ENCODE results near the gene DDX54. TPM values are rescaled to one million over a fixed set of nuclear protein-coding genes. Genes with fewer than 3 reads are reported as not detected.

The DDX54 gene
- total and polyA plus RNA-seq, 4 donors, result 17.9 to 75.3 (median 51.9) TPM

DNA sequence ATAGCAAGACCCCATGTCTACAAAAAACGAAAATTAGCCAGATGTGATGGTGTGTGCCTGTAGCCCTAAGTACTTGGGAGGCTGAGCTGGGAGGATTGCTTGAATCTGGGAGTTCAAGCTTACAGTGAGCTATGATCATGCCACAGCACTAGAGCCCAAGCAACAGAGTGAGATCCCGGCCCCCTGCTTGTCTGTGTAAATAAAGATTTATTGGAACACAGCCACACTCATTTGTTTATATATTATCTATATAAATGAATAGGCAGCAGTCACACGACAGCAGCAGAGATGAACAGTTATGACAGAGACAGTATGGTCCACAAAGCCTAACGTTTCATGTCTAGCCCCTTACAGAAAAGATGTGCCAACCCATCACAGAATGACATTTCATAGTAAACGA lies 14.8 kb downstream of the DDX54 start:
- TF ChIP-seq CTCF (IDR thresholded peaks at IDR 0.05; ENCODE audit: control extremely low read depth, extremely low read depth), result no peak
- WGBS, 2 donors, result 92 to 94% methylated on average over 5 of the region's 5 CpGs

GRCh38 chr12:113169697-113170096 lies 15.6 kb downstream of the DDX54 start:
- ATAC-seq (ENCODE audit: insufficient read depth, low FRiP score) (no peak), DNase-seq (no peak)
- Histone ChIP-seq H3K9ac (ENCODE audit: insufficient read depth in 1 of 2, low read length in 2 of 2) (no peak overlapping the region), H3K4me3 (no peak overlapping the region), H3K9me3 (ENCODE audit: control insufficient read depth in 4 of 4, insufficient read depth in 3 of 4, low read length in 3 of 4) (peaks cover 0 to 9% (median 0%) of the 10 kb centered on the region in 4 donors), H3K36me3 (ENCODE audit: control insufficient read depth in 4 of 4, insufficient read depth in 4 of 4, low read length in 4 of 4) (peaks cover 40 to 72% (median 45%) of the 10 kb centered on the region in 4 donors), H3K27me3 (ENCODE audit: control insufficient read depth in 3 of 3, insufficient read depth in 3 of 3, low read length in 2 of 3) (no peaks in the 10 kb centered on the region), H3K27ac (ENCODE audit: low read depth in 1 of 2, low read length in 1 of 2) (no peak overlapping the region), H3K4me1 (ENCODE audit: control insufficient read depth in 5 of 5, insufficient read depth in 5 of 5, low read length in 5 of 5) (no peaks in the 10 kb centered on the region)
- TF ChIP-seq CTCF (IDR thresholded peaks at IDR 0.05; ENCODE audit: control extremely low read depth, extremely low read depth), result no peak
- WGBS, 2 donors, result 95 to 96% methylated on average over 13 of the region's 13 CpGs

More for the DNA sequence above, 14.8 kb downstream of the DDX54 start:
- no peaks in the 10 kb centered on the region for H3K4me1 ChIP-seq (ENCODE audit: control insufficient read depth in 5 of 5, insufficient read depth in 5 of 5, low read length in 5 of 5)
- no peak overlapping the region for H3K4me3 ChIP-seq
- H3K9ac ChIP-seq (ENCODE audit: insufficient read depth in 1 of 2, low read length in 2 of 2), result no peak overlapping the region
- ATAC-seq (ENCODE audit: insufficient read depth, low FRiP score) (no peak), DNase-seq (no peak)
- no peak overlapping the region for H3K27ac ChIP-seq (ENCODE audit: low read depth in 1 of 2, low read length in 1 of 2)
- peaks cover 37 to 69% (median 42%) of the 10 kb centered on the region in 4 donors for H3K36me3 ChIP-seq (ENCODE audit: control insufficient read depth in 4 of 4, insufficient read depth in 4 of 4, low read length in 4 of 4)
- peaks cover 0 to 9% (median 0%) of the 10 kb centered on the region in 4 donors for H3K9me3 ChIP-seq (ENCODE audit: control insufficient read depth in 4 of 4, insufficient read depth in 3 of 4, low read length in 3 of 4)
- no peaks in the 10 kb centered on the region for H3K27me3 ChIP-seq (ENCODE audit: control insufficient read depth in 3 of 3, insufficient read depth in 3 of 3, low read length in 2 of 3)

- H3K36me3 ChIP-seq (ENCODE audit: control insufficient read depth in 4 of 4, insufficient read depth in 4 of 4, low read length in 4 of 4), result peaks cover 32 to 77% (median 40%) of the 10 kb centered on the region in 4 donors
- no peaks in the 10 kb centered on the region for H3K27me3 ChIP-seq (ENCODE audit: control insufficient read depth in 3 of 3, insufficient read depth in 3 of 3, low read length in 2 of 3)
- ATAC-seq (ENCODE audit: insufficient read depth, low FRiP score), result no peak
- peaks cover 0 to 9% (median 0%) of the 10 kb centered on the region in 4 donors for H3K9me3 ChIP-seq (ENCODE audit: control insufficient read depth in 4 of 4, insufficient read depth in 3 of 4, low read length in 3 of 4)
- no peak overlapping the region for H3K27ac ChIP-seq (ENCODE audit: low read depth in 1 of 2, low read length in 1 of 2)
- TF ChIP-seq CTCF (IDR thresholded peaks at IDR 0.05; ENCODE audit: control extremely low read depth, extremely low read depth), result no peak
- no peak overlapping the region for H3K4me3 ChIP-seq
- H3K9ac ChIP-seq (ENCODE audit: insufficient read depth in 1 of 2, low read length in 2 of 2), result no peak overlapping the region
- H3K4me1 ChIP-seq (ENCODE audit: control insufficient read depth in 5 of 5, insufficient read depth in 5 of 5, low read length in 5 of 5), result no peaks in the 10 kb centered on the region
- WGBS, 2 donors, result 95 to 96% methylated on average over 10 of the region's 10 CpGs
- no peak for DNase-seq
These were observed 17.4 kb downstream of the DDX54 start for GRCh38 chr12:113167868-113168267.

All from lung (tissue), 12 donors.